Femur (tissue), 1 donor: ENCODE measurements around the gene CRACDL.
"Not testable (repeated sequence)": the region's sequence is repeated elsewhere in the genome, so short reads cannot be mapped to it uniquely, and the experiment has no call there.

Source experiments
- DNase-seq: peaks from one replicate; pipeline ENCODE4 v3.0.0-alpha.2; 2017

Gene CRACDL

DNA sequence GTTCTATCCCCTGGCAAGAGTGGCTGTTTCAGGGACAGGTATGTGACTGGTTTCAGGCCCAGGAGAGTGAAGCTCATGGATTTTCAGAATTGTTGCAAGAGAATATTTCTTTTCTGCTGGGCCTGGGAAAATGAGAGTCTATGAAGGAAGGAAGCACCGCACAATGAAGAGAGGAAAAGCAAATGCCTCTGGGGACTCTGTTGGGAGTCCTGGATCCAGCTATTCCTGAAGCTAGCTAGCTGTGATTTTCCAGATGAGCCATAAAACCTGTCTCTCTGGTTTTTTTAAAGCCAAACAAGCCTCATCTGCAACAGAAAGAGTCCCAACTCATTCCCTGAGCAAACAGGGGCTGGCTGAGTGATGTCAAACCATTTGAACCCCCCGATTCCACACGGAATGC is 53.7 kb downstream of the CRACDL start:
- DNase-seq, result no peak

DNA sequence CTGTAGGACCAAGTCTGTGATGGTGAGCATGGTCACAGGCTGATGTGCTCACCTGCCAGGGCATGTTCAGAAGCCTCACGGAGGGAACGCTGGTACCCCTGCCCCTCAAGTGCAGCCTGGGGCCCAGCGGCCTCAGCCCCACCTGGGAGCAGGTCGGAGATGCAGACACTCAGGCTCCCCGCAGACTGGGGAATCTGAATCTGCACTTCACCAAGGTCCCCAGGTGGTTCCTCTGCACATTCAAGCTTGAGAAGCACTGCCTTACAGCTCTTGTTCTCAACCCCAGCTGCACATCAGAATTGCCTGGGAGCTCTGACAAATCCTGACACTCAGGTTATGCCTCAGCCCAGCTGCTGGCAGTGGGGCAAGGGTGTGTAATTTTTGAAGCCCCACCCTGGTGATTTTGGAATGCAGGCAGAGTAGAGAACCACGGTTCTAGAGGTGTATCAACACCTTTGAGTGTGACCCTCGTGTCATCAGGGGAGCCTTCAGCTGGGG is 54.8 kb downstream of the CRACDL start:
- no peak for DNase-seq

DNA sequence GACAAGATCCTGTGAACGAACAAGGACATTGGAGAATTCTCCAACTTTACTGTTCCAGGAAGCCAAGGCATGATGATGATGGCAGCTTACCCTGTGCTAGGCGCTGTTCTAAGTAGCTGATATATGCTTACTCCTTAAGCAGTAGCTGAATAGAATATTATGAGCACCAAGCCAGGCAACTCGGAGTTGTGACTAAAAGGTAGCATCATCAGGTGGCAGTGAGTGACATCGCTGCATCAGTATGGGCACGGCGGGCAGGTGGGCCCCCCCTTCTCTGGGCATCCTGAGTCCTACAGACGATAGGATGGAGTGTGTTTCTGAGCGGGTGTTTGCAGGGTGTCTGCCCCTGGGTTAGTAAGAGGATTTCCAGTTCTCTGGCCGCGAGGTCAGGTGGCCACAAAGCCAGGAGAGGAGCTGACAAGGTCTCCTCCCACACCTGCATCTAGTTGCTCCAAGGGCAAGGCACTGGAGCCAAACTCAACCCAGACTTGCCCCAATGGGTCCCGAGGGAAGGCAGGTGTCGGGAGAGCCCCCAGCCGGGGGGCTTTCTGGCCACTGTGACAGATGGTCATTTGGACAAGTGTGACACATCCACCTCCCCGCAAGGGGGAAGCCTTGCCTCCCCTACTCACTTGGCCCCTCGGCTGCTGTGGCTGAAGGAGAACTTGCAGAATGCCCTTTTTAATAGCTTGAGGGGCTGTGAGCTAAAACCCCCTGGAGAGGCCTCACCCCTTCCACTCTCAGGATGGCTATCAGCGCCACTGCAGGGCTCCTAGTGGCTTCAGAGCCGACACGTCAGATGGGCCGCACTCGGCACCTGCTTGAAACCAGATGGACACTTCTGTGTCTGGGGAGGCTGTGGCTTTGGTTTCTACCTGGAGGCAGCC is 55.5 kb downstream of the CRACDL start:
- DNase-seq, result no peak

DNA sequence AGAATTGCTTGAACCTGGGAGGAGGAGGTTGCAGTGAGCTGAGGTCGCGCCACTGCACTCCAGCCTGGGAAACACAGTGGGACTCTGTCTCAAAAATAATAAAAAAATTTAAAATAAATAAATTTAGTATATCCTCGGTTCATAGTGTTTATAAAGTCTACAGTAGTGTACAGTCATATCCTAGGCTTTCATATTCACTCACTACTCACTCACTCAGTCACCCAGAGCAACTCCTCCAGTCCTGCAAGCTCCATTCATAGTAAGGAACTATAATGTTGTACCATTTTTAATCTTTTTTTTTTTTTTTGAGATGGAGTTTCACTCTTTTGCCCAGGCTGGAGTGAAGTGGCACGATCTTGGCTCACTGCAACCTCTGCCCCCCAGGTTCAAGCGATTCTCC is 58.4 kb downstream of the CRACDL start:
- not testable (repeated sequence) for DNase-seq

DNA sequence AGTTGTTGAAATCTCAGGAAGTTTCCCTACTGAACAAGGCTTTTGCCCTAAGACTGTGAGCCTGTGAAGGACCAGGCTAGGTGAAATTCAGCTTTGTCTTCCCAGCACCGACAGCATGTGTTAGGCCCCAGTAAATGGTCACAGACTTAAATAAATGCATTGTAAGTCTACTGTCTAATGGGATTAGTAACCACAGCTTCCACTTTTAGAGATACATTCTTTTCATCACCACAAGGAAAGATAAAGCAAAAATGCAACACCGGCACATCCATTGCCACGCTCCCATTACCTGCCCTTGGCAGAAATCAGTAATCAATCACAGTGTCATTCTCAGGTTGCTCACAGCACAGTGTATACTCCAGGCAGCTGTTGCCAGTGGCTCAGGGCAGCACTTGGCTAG is 59.3 kb downstream of the CRACDL start:
- DNase-seq, result no peak

DNA sequence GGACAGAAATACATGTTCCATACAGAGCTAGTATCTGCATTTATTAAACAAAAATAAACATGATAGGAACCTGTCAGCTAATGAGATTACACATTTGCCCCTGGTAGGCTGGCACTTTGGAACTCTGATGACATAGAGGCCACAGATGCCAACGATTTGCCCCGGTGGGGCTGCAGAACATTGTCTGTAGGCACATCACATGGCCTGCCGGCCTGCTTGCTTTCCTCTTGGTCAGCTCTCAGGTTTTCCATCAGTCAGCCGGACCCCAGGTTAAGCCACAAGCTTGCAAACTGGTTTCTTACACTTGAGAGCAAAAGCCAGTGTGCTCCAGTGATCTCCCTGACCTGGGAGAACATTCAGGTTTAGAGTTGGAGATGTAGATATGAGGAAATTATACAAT is 60.3 kb downstream of the CRACDL start:
- DNase-seq, result no peak

DNA sequence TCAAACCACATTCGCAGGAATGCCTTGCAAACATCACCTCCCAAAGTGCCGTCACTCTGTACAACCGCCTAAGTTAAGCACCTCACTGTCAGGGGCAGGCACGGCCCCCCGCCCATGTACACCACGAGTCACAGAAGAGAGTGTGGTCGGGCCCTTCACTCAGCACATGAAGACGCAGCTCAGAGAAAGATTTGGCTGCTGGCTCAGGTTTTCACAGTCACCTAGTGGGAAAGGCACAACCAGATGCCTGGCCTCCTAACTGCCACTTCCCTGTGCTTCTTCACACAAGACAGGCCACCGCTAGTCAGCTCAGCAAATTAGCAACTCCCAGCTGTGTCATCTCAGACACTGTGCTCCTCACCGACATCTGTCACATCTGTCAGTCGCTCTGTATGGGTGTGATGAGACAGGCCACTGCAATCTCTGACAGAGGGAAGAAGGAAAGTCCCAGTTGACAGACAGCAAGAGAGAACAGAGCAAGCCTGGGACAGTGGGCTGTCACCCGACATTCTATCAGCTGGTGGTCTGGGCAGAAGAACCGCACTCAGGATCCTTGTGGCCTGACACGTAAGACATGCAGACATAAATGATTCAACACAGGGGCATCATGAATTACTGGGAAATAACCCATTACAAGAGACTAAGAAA is 60.8 kb downstream of the CRACDL start:
- DNase-seq, result no peak

DNA sequence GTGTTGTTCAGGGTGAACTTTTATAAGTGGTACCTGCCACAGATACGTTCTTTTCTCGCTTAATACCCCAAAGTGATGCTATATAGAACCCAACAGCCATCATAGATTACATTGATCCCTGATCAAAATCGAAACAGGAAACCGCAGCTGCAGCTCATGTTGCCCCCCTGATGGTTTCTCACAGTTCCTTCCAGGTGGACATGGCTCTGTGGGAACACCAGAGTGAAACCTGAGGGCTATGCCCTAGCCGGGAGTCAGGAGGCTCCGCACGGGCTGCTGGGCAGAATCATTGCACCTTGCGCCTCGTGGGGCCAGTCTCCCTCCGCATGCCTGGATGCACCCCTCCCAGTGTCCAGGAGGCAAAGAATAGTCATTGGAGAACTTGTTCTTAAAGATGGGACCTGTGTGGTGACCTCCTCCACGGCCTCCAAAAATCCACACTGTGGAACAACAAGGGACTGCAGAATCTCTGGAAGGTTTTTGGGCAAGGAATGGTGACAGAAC is 61.8 kb downstream of the CRACDL start:
- no peak for DNase-seq

DNA sequence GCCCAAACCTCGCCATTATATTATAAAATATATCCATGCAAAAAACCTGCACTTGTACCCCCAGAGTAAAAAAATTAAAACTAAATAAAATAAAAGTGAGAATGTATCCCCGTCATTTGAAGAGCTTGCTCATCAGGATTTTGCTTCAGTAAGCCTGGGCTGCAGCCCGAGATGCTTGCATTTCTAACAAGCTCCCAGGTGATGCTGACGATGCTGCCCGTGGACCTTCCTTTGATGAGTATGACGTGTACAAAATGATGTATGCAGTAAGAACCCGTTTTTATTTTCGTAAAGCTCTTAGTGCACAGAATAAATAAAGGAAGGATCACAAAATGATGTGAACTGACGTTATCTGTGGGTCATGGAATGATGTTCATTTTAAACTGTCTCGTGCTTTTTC is 63.5 kb downstream of the CRACDL start:
- no peak for DNase-seq

DNA sequence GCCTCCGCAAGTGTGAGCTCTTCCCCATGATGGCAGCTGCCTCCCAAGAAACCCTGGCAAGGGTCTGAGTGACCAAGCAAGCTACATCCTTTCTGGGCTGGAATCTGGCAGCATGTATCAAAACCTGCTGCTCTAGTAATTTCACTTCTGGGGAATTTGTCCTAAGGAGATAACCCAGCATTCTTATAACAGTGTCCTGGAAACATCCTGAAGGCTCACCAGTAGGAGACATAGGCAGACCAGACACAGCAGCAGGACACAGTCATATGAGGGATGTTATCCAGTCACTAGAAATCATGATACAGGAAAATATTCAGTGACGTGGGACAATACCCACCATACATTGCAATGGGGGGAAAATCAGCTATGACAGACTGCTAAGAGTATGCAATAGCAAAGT is 64.5 kb downstream of the CRACDL start:
- DNase-seq, result no peak

DNA sequence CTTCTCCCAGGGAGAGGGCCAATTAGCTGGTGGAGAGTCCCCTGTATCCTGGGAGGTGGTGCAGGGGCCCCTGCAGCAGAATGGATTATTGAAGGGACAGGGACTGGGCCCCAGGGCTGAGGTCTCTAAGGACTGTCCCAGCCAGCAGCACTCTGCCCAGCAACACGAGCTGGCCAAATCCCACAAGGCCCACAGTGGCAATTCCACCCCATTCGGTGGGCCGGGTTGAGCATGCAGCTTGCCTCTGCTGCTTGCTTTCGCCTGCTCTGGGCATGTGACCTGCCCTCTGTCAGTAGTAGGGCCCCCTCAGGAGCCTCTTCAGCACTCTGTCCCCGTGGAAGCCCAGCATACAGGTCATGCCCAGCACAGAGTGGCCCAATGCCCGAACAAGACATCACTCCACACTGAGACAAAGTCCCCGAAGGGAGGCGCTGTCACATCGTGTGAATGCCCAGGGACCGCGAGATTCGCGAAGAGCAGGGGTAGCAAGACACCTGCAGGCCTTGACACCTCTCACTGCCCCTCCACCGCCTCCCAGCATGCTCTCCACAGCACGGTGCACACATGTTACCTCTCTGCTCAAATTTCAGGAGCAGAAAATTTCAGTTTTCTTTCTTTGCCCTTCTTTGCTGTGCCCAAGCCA is 65.4 kb downstream of the CRACDL start:
- DNase-seq, result no peak

DNA sequence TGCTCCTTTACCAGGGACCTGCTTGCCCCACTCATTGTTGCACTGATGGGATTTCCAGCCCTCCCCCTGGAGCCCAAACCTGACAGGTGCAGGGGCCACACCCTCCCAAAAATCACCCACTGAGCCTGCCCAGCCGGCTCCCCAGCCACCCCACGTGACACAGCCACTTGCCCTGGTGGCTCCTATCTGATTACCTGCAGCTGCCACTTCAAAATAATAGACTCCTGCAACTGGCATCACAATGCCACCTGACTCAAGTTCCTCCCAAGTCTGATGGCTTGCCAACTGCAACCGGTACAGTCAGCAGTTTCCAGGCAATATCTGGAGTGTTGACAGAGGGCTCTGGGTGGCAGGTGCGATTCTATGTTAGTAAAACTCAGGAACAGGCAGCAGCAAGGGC is 66.2 kb downstream of the CRACDL start:
- no peak for DNase-seq

DNA sequence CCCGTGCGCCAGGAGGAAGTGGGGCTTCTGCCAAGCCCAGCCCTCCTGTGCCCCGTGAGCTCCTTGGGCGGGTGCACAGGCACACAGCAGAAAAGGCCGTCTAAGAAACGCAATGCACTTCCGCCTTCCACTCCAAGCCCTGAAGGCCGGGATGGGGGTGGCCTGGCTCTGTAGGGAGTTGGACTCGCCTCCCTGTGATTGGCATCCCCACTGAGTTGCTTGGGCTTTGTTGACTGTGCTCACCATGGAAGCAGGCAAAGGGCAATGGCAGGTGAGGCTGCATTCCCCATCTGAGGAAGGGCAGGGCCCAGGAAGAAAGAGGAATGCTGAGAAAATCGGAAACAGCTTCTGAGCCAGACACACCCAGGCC is 66.8 kb downstream of the CRACDL start:
- no peak for DNase-seq

DNA sequence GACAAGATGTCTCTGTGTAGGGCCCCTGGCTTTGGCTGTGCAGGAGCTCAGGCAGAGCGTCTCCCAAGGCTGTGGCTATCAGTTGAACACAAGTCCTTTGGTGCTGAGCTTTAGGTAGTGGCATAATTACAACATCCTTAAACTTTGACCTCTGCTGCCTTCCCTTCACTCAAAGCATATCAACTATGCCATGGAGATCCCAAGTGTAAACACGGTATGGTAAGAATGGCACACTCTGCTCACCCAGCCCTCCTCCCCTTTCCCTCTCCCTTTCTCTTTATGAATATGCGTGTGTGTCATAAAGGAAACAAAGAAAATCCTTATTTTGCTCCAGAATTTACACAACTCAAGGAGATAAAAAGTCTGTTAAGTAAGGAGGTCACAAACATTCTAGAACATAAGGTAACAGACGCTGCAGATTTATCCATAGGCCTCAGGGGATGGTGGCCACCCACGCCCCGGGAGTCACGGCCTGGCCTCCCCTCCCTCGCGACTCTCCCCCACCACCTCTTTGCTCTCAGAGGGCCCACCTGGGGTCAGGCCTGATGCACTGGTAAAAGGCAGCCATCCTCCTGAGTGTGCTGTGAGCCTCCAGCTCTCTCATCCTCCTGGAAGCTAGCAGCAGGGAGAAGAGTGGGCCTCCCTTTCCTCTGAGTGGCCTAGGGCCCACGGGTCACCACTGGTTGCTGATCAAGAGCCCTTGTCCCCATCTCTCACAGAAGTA is 67.3 kb downstream of the CRACDL start:
- DNase-seq, result no peak

DNA sequence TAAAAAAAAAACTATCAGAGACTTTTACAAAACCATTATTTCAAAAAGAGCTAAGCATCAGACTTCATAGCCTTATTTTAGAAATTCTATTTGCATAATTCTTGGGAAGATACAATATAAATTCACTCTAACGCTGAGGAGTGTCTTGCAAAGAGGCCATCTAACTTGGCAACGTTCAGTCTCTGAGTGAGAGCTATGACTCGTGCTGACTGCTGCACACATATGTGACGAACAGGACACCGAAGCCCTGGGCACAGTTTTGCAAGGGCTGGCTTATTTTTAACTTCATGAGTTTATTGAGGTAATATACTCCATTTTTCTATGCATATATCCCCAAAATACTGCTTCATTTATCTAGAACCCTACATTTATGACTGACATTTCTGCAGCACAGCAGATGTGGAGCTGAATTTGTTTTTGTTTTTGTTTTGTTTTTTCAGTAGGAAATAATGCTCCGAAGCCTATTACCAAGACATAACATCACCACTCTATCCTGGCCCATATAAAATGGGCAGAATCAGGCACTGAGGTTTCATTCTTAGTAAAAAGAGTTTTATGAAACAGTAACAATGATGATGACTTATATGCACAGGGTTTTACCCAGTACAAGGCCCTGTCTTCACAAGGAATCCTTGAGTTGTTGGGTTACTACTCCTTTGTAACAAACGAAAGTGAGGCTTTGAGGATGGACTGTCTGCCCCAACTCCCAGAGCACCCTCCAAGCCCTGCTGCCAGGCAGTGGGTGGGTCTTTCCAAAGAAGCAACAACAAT is 68.3 kb downstream of the CRACDL start:
- DNase-seq, result no peak

DNA sequence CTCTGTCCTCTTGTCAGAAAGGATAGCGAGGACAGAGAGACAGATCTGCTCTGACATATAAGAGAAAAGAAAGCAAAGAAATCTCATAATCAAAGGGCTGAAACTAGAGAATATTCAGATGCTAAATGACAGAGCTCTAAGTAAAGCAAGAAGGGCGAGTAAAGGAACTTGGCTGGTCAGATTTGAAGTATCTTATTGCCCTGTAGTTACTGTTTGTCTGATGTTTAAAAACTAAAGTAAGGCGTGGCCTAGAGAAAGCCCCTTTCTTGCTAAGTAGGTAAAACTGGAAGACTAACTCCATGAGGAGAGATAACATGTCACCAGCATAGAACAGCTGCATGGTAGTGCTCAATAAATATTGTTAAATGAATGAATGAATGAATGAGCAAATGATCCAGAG is 70.0 kb downstream of the CRACDL start:
- no peak for DNase-seq

DNA sequence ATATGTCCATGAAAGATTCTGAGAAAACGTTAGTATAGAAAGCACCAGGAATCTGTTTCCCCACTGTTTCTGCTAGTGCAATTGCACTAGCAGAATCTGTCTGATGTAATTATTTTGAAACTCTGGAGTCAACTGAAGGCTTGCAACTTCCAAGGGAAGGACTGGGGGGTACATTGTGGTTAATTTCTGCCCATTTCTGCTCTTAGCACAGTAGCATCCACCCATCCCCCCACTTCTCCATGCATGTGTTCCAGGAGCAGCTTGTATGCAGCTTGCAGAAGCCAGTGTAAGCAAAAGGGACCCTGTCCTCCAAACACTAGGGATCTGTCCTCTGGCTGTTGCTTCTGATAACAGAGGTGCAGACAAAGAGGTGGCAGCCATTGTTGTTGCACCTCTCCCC is 74.4 kb downstream of the CRACDL start:
- DNase-seq, result no peak

DNA sequence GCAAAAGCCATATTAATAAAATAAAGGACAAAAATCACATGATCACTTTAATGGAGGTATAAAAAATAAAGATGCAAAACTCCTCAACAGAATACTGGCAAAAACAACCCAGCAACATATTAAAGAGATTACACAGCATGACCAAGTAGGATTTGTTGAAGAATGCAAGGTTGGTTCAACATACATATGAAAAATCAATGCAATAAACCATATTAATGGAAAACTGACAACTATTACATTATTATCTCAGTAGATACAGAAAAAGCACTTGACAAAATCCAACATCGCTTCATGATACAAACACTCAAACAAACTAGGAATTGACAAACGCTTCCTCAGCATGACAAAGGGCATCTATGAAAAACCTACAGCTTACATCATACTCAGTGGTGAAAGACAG is 76.7 kb downstream of the CRACDL start:
- no peak for DNase-seq

DNA sequence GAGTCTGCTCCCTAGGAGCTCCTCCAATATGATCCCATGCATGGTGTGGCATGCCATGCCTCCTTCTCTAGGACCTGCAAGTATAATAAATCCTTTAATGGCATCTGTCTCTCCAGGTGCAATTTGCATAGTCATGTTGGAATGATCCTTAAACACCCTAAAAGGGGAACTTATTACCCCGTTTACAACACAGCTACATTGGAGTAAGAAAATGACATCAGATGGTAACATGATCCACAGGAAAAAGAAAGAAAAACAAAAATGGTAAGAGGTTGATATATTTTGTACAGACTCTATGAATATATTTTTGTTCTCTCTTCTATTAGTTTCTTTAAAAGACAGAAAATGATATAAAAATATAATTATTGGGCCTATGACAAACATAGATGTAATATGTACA is 79.0 kb downstream of the CRACDL start:
- no peak for DNase-seq

DNA sequence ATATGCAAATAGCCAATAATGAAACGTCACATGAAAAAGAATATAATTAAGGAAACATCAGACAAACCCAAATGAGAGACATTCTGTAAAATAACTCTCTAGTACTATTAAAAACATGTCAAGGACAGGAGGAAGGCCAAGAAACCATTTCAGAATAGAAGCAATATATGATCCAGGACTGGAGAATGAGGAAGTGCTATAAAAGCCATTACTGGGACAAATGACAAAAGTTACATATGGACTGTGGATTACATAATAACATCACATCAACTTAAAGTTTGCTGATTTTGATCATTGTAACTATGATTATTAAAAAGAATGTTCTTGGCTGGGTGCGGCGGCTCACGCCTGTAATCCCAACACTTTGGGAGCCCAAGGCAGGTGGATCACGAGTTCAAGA is 81.3 kb downstream of the CRACDL start:
- no peak for DNase-seq

DNA sequence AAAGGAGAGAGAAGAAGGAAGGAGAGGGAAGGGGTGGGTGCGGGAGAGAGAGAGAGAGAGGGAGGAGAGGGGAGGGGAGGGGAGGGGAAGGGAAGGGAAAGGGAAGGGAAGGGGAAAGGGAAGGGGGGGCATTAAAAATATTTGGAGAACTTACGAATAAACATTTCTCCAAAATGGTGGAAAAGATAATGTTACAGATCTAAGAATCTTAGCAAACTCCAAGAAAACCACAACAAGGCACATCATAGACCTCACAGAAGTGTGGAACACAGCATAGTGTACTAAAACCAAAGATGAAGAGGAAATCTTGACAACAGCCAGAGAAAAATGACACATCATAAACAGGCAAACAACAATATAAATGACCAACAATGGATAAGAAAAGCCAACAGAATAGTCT is 83.1 kb downstream of the CRACDL start:
- DNase-seq, result no peak

DNA sequence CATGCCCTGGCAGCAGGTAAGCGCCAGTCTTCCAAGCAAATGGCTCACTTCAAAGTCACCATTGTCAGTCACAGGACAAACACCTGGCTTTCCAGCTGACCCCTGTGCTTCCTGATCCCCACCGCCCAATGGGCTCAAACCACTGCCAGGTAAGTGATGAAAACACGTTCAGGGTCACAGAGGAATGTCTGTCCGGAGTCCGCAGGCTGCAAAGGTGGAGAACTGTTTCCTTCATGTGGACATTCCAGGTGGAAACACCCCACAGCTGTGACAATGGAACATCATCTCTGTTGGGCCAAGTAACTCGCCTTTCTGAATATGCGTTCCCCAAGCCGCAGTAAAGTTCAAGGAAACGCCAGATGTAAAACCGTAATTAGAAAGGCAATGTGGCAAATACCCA is 86.0 kb downstream of the CRACDL start:
- DNase-seq, result no peak
